Brain microvascular endothelial cell (primary cell): Measurements from ENCODE around the gene PIAS3.
"Not testable (repeated sequence)": the region's sequence is repeated elsewhere in the genome, so short reads cannot be mapped to it uniquely, and the experiment has no call there.

Experiments used
- DNase-seq: peaks from one replicate; pipeline ENCODE4 v3.0.0-alpha.2; 2020
- H3K27ac ChIP-seq: fragments of 250-450 bp; sonication (Bioruptor Pico); 2 replicates; pipeline ENCODE4 v1.5.1; 2020; ENCODE audit warnings: mild to moderate bottlenecking, moderate library complexity
- H3K27me3 ChIP-seq: fragments of 250-450 bp; sonication (Bioruptor Pico); replicated peaks from 2 replicates; pipeline ENCODE4 v1.5.1; 2020; ENCODE audit warnings: mild to moderate bottlenecking
- H3K36me3 ChIP-seq: fragments of 250-450 bp; sonication (Bioruptor Pico); replicated peaks from 2 replicates; pipeline ENCODE4 v1.5.1; 2020; ENCODE audit warnings: mild to moderate bottlenecking
- H3K4me3 ChIP-seq: 2 replicates; pipeline ENCODE4 v1.5.1; 2011; ENCODE audit warnings: low read depth, mild to moderate bottlenecking, control low read depth, low read length, moderate library complexity
- in situ Hi-C: cut with HindIII; loops from 2 replicates; pipeline ENCODE4 v1.10.0; 2017; ENCODE audit warnings: low sequenced_read_pairs, low pct_ligation_motif_present
- TF ChIP-seq, protein P1 (sequence below): IDR thresholded peaks from 2 replicates; pipeline ENCODE4 v1.5.1; 2011; ENCODE audit warnings: low read depth, mild to moderate bottlenecking, moderate library complexity, low read length, control low read depth, inconsistent platforms; ENCODE audit errors: missing control alignments

Gene PIAS3

DNA sequence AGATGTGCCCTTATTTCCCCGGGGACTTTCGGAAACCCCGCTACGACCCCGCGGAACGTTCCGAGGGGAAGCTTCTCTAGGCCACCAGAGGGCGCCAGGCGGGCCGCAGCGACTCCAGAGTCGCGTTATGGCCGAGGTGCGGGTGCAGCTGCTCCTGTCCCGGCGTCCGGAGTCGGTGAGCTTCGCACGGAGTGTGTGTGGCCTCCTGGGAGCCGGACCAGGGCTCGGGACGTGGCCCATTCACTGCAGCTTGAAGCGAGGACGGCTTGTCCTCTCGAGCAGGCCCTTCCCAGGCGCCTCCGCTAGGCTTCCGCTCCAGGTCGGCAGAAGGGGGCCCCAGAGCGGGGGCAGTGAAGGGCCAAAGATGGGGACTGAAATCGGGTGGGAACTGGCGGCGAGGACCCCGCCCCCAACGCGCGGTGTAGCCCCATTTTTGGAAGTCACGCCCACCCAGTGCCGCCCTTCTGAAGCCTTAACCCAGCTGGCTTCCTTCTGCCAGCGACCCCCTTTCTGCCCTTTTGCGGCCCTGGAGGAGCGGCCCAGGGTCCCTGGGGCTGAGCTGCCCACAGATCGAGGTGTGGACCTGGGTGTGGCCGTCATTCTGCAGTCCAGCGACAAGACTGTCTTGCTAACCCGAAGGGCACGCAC, 13.2 kb downstream of the PIAS3 start, which contains the start of gene NUDT17:
Gene NUDT17, plus strand, starts transcription at position 117 of the 648 bp plus-strand sequence. Its CDS starts 11 bp downstream, at position 128.
- in situ Hi-C loops = no loop called here
- DNase-seq = peak; percentile 65
- Histone ChIP-seq H3K27ac (peak within 1 kb of the TSS; percentile 42), H3K4me3 (peak within 1 kb of the TSS; percentile 67), H3K27me3 (no peaks in the 10 kb centered on the region), H3K36me3 (peaks cover 55% of the 10 kb centered on the region)
- TF ChIP-seq, protein P1, sequence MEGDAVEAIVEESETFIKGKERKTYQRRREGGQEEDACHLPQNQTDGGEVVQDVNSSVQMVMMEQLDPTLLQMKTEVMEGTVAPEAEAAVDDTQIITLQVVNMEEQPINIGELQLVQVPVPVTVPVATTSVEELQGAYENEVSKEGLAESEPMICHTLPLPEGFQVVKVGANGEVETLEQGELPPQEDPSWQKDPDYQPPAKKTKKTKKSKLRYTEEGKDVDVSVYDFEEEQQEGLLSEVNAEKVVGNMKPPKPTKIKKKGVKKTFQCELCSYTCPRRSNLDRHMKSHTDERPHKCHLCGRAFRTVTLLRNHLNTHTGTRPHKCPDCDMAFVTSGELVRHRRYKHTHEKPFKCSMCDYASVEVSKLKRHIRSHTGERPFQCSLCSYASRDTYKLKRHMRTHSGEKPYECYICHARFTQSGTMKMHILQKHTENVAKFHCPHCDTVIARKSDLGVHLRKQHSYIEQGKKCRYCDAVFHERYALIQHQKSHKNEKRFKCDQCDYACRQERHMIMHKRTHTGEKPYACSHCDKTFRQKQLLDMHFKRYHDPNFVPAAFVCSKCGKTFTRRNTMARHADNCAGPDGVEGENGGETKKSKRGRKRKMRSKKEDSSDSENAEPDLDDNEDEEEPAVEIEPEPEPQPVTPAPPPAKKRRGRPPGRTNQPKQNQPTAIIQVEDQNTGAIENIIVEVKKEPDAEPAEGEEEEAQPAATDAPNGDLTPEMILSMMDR = peak; percentile 98

DNA sequence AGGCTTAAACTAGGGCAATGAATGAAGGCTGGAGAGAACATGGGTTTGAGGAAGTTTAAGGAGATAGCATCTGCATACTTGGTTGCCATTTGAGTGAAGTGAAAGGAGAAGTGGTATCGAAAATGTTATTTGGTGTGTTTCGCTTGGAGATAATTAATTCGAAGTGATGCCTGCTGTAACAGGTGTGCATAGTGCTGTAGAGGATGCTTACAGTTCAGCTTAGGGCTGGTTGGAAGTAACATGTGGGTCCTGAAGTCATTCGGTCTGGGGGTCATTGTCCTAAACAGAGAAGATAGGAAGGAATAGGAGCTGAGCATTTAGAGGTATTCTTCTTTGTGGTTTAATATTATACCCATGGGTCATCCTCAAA, 13.8 kb downstream of the PIAS3 start:
- H3K36me3 ChIP-seq = peaks cover 55% of the 10 kb centered on the region
- no peak for DNase-seq
- in situ Hi-C loops = no loop called here

DNA sequence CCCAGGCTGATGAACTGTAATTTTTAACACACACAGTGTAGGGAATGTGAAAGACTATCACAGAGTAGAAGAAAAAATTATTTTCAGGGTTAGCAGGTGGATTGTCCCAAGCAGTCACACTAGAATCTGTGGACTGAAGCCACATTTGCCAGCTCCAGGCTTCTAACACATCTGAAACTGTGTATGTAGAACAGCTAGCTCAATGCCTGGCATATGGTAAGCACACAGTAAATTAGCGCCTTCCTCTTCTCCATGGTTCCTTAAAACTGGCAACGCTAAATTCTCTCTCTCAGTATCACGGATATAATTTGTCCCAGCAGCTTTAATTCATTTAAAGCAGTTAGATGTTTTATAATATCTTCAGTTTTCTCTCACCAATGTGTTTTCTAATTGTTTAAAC, 15.8 kb downstream of the PIAS3 start:
- Histone ChIP-seq H3K36me3 (peaks cover 54% of the 10 kb centered on the region), H3K27me3 (no peaks in the 10 kb centered on the region), H3K27ac (no peak overlapping the region), H3K4me3 (no peak overlapping the region)
- DNase-seq = no peak
- TF ChIP-seq, protein P1 = no peak
- in situ Hi-C loops = no loop called here

More for the DNA sequence above, 13.8 kb downstream of the PIAS3 start:
- no peak overlapping the region for H3K27ac ChIP-seq
- H3K27me3 ChIP-seq = no peaks in the 10 kb centered on the region
- TF ChIP-seq, protein P1 = no peak
- H3K4me3 ChIP-seq = peak overlapping the region; percentile 67

DNA sequence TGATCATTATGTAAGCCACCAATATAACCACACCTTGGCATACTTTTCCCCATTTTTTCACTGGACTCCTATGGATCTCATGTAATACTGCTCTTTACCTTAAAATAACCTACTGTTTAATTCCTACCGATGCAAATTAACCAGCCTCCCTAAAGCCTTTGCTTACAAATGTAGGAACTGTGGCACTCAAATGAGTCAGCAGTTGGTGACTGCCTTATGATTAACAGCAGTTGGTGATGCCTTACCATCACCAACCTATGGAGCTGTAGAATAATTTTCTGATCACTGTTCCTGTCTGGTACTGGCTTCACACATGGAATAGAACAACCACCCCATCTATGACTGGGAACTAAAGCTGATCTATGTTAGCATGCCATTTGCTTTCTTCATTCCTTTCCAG, 21.2 kb downstream of the PIAS3 start:
- Histone ChIP-seq H3K27ac (no peak overlapping the region), H3K4me3 (no peak overlapping the region), H3K27me3 (no peaks in the 10 kb centered on the region), H3K36me3 (peaks cover 88% of the 10 kb centered on the region)
- in situ Hi-C loops = no loop called here
- no peak for DNase-seq
- TF ChIP-seq, protein P1 = no peak

DNA sequence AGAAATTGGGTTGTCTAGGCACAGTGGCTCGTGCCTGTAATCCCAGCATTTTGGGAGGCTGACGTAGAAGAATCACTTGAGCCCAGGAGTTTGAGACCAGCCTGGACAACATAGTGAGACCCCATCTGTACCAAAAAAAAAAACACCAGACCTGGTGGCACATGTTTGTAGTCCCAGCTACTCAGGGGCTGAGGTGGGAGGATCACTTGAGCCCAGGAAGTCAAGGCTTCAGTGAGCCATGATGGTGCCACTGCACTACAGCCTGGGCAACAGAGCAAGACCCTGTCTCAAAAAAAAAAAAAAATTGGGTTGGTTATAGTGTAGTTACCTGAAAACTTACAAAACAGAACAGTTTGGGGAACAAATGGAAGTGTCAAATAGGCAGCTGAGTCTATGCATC, 28.1 kb downstream of the PIAS3 start:
- H3K27ac ChIP-seq, in situ Hi-C loops, H3K27me3 ChIP-seq, H3K4me3 ChIP-seq, DNase-seq: not testable (repeated sequence)
- peaks cover 82% of the 10 kb centered on the region for H3K36me3 ChIP-seq

DNA sequence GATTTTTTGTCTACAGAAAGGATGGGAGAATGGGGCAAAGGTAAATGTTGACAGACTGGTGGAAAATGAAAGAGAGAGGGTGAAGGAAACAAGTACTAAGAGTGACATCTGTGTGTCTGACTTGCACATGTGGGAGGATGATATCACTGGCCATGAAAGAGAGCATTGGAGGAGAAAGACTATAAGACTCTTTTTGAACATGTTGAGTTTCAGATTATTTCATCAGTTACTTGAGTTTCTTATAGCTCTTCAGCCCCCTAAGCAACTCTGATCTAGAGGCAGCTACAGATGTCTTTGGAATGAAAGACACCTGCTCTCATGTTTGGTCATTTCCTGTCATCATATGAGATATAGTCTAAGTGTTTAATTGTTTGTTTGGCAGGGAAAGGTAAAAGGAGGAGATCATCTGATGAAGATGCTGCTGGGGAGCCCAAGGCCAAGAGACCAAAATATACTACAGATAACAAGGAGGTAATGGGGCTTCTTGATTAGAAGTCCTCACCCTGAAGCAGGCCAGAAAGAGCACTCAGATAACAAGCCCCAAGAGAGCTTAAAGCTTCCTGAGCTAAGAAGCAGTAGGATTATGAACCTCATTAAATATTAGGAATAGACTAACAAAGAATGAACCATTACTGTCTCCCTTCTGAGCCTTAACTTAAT, 30.4 kb downstream of the PIAS3 start:
- in situ Hi-C loops = no loop called here
- Histone ChIP-seq H3K27me3 (no peaks in the 10 kb centered on the region), H3K36me3 (peaks cover 61% of the 10 kb centered on the region), H3K27ac (no peak overlapping the region), H3K4me3 (no peak overlapping the region)
- DNase-seq = no peak
- TF ChIP-seq, protein P1 = no peak
